IMR-90 (cell line): ENCODE results near the gene DYNC2H1. TPM values are rescaled to one million over a fixed set of nuclear protein-coding genes. Genes with fewer than 3 reads are reported as not detected.
A peak's percentile ranks its signal among the peaks of the same experiment; 100 is the strongest.

Experiments used
- ATAC-seq: fragments of 200-7000 bp; cut with Tn5 transposase; 2 replicates; pipeline ENCODE4 v1.9.1; 2020; ENCODE audit warnings: low read depth, mild to moderate bottlenecking, moderate library complexity
- BruUV-seq: library from RNA; stranded (reverse); fragments of 400-500 nt; replicated peaks from 2 replicates; lab custom pipeline; 2021; lab: Mats Ljungman, UMichigan
- CTCF ChIA-PET: fragments of 300-600 bp; formaldehyde crosslinking; extraction: SDS; loops from one replicate; lab custom pipeline; 2021; ENCODE audit warnings: antibody characterized with exemption; lab: Yijun Ruan, JAX
- POLR2A ChIA-PET: fragments of 300-600 bp; sonication (Branson Sonifier 250); formaldehyde crosslinking; loops from one replicate; lab custom pipeline; 2022; ENCODE audit warnings: antibody characterized with exemption; ENCODE audit not compliant: unreplicated experiment; lab: Charles Lee
- DNase-seq: peaks from one replicate; pipeline ENCODE4 v3.0.0; 2013
- H2AFZ ChIP-seq: replicated peaks from 2 replicates; pipeline ENCODE3; 2013; ENCODE audit warnings: low read length, mild to moderate bottlenecking; ENCODE audit not compliant: poor library complexity
- H2AK5ac ChIP-seq: 2 replicates; pipeline ENCODE4 v1.6.1; 2013; ENCODE audit warnings: low read depth, low read length, inconsistent platforms
- H2AK9ac ChIP-seq: replicated peaks from 2 replicates; pipeline ENCODE3; 2013; ENCODE audit warnings: mild to moderate bottlenecking, low read depth, low read length, moderate library complexity; ENCODE audit not compliant: poor library complexity
- H2BK120ac ChIP-seq: 2 replicates; pipeline ENCODE4 v1.6.1; 2013; ENCODE audit warnings: low read depth, low read length, inconsistent platforms
- H2BK15ac ChIP-seq: 3 replicates; pipeline ENCODE4 v1.6.1; 2013; ENCODE audit warnings: low read depth, low read length, inconsistent platforms
- H2BK20ac ChIP-seq: 2 replicates; pipeline ENCODE4 v1.6.1; 2013; ENCODE audit warnings: low read depth, mild to moderate bottlenecking, inconsistent platforms, low read length, moderate library complexity
- H2BK5ac ChIP-seq: 2 replicates; pipeline ENCODE4 v1.6.1; 2013; ENCODE audit warnings: mild to moderate bottlenecking, low read depth, low read length, inconsistent platforms; ENCODE audit not compliant: poor library complexity, severe bottlenecking
- H3K14ac ChIP-seq: replicated peaks from 2 replicates; pipeline ENCODE4 v1.6.1; 2013; ENCODE audit warnings: low read depth, low read length, inconsistent platforms
- H3K18ac ChIP-seq: 2 replicates; pipeline ENCODE4 v1.6.1; 2013; ENCODE audit warnings: low read depth, low read length, control low read depth
- H3K23ac ChIP-seq: 2 replicates; pipeline ENCODE4 v1.6.1; 2013; ENCODE audit warnings: low read depth, low read length, inconsistent platforms
- H3K27ac ChIP-seq: 2 replicates; pipeline ENCODE4 v1.5.1; 2013; ENCODE audit warnings: mild to moderate bottlenecking, control low read depth, low read length; ENCODE audit not compliant: insufficient read depth
- H3K27me3 ChIP-seq: 2 replicates; pipeline ENCODE4 v1.6.1; 2013; ENCODE audit warnings: low read length; ENCODE audit not compliant: control insufficient read depth, insufficient read depth
- H3K36me3 ChIP-seq: 2 replicates; pipeline ENCODE4 v1.6.1; 2013; ENCODE audit warnings: low read length, mixed read lengths; ENCODE audit not compliant: control insufficient read depth, insufficient read depth
- H3K4ac ChIP-seq: 2 replicates; pipeline ENCODE4 v1.6.1; 2013; ENCODE audit warnings: low read depth, low read length, inconsistent platforms
- H3K4me1 ChIP-seq: 2 replicates; pipeline ENCODE4 v1.6.1; 2013; ENCODE audit warnings: low read length, mixed read lengths; ENCODE audit not compliant: control insufficient read depth, insufficient read depth
- H3K4me2 ChIP-seq: 2 replicates; pipeline ENCODE4 v1.6.1; 2013; ENCODE audit warnings: low read depth, mild to moderate bottlenecking, control low read depth, low read length, moderate library complexity
- H3K4me3 ChIP-seq: 2 replicates; pipeline ENCODE4 v1.5.1; 2013; ENCODE audit warnings: low read depth, mild to moderate bottlenecking, control low read depth, low read length, moderate library complexity; ENCODE audit not compliant: insufficient read depth
- H3K56ac ChIP-seq: 2 replicates; pipeline ENCODE4 v1.6.1; 2013; ENCODE audit warnings: low read length, inconsistent platforms; ENCODE audit not compliant: insufficient read depth; ENCODE audit errors: extremely low read depth
- H3K79me1 ChIP-seq, 2 experiments: 2 replicates each; pipeline ENCODE4 v1.6.1; 2013; ENCODE audit warnings: low read length in 2 of 2, inconsistent platforms in 1 of 2, low read depth in 1 of 2
- H3K9ac ChIP-seq: 2 replicates; pipeline ENCODE4 v1.6.1; 2013; ENCODE audit warnings: low read depth, low read length, control low read depth
- H3K9me1 ChIP-seq: 2 replicates; pipeline ENCODE4 v1.6.1; 2013; ENCODE audit warnings: low read length, inconsistent platforms; ENCODE audit not compliant: insufficient read depth
- H3K9me3 ChIP-seq: 2 replicates; pipeline ENCODE4 v1.6.1; 2013; ENCODE audit warnings: low read length; ENCODE audit not compliant: control insufficient read depth, insufficient read depth
- H4K20me1 ChIP-seq: 2 replicates; pipeline ENCODE4 v1.6.1; 2013; ENCODE audit warnings: low read length, inconsistent platforms; ENCODE audit not compliant: insufficient read depth
- H4K5ac ChIP-seq: 2 replicates; pipeline ENCODE4 v1.6.1; 2013; ENCODE audit warnings: mild to moderate bottlenecking, low read depth, low read length, control low read depth
- H4K8ac ChIP-seq, 2 experiments: 2 replicates each; pipeline ENCODE4 v1.6.1; 2013; ENCODE audit warnings: low read depth in 2 of 2, low read length in 2 of 2, control low read depth in 1 of 2, inconsistent platforms in 1 of 2
- H4K91ac ChIP-seq: 2 replicates; pipeline ENCODE4 v1.6.1; 2013; ENCODE audit warnings: low read depth, low read length, inconsistent platforms; ENCODE audit not compliant: insufficient read depth
- BHLHE40 ChIP-seq: fragments of 150-350 bp; IDR thresholded peaks from 2 replicates; pipeline ENCODE4 v1.6.1; 2016; ENCODE audit warnings: mild to moderate bottlenecking, low read depth, low read length
- CEBPB ChIP-seq: IDR thresholded peaks from 2 replicates; pipeline ENCODE4 v1.6.1; 2012; ENCODE audit warnings: low read depth, low read length, improper control_type of control experiment
- CHD1 ChIP-seq: IDR thresholded peaks from 2 replicates; pipeline ENCODE4 v1.6.1; 2012; ENCODE audit warnings: low read depth, low read length, improper control_type of control experiment
- CTCF ChIP-seq: conservative IDR thresholded peaks from 2 replicates; pipeline ENCODE4 v1.5.1; 2012; ENCODE audit warnings: mild to moderate bottlenecking, low read depth, low read length, improper control_type of control experiment
- ELK1 ChIP-seq: fragments of 150-350 bp; IDR thresholded peaks from 2 replicates; pipeline ENCODE4 v1.6.1; 2016; ENCODE audit warnings: low read depth, mild to moderate bottlenecking, low read length, moderate library complexity, borderline replicate concordance
- FOS ChIP-seq: fragments of 150-350 bp; IDR thresholded peaks from 2 replicates; pipeline ENCODE4 v1.6.1; 2016; ENCODE audit warnings: low read depth, low read length
- MAFK ChIP-seq: IDR thresholded peaks from 2 replicates; pipeline ENCODE4 v1.6.1; 2012; ENCODE audit warnings: low read depth, low read length, improper control_type of control experiment
- MAZ ChIP-seq: IDR thresholded peaks from 2 replicates; pipeline ENCODE4 v1.6.1; 2012; ENCODE audit warnings: low read depth, mild to moderate bottlenecking, low read length, improper control_type of control experiment, moderate library complexity, borderline replicate concordance
- NFE2L2 ChIP-seq: fragments of 150-350 bp; IDR thresholded peaks from 2 replicates; pipeline ENCODE4 v1.6.1; 2016; ENCODE audit warnings: low read depth, mild to moderate bottlenecking, low read length
- POLR2A ChIP-seq: IDR thresholded peaks from 2 replicates; pipeline ENCODE4 v1.6.1; 2012; ENCODE audit warnings: mild to moderate bottlenecking, low read depth, low read length
- RAD21 ChIP-seq: IDR thresholded peaks from 2 replicates; pipeline ENCODE4 v1.6.1; 2012; ENCODE audit warnings: low read length, improper control_type of control experiment
- RCOR1 ChIP-seq: IDR thresholded peaks from 2 replicates; pipeline ENCODE4 v1.6.1; 2012; ENCODE audit warnings: mild to moderate bottlenecking, low read length, improper control_type of control experiment; ENCODE audit not compliant: insufficient replicate concordance
- RFX5 ChIP-seq: IDR thresholded peaks from 2 replicates; pipeline ENCODE4 v1.8.0; 2012; ENCODE audit warnings: low read depth, mild to moderate bottlenecking, low read length, moderate library complexity
- SMC3 ChIP-seq: fragments of 150-350 bp; IDR thresholded peaks from 2 replicates; pipeline ENCODE4 v1.6.1; 2016; ENCODE audit warnings: low read depth, mild to moderate bottlenecking, antibody characterized with exemption, low read length, moderate library complexity
- WGBS, 2 experiments: methylation state at CpG; one replicate each; pipeline versions ENCODE4 v1.1.5 to v1.1.7; 2013; ENCODE audit warnings: missing lambda C conversion rate in 2 of 2; ENCODE audit not compliant: insufficient read length in 1 of 2; ENCODE audit errors: extremely low coverage in 2 of 2; 5-methylcytosine and 5-hydroxymethylcytosine counted together
- dilution Hi-C: fragments of 300-500 bp; cut with HindIII; formaldehyde crosslinking; loops from one replicate; pipeline ENCODE4 v1.14.3; 2018; ENCODE audit warnings: low sequenced_read_pairs; ENCODE audit not compliant: unreplicated experiment
- in situ Hi-C: fragments of 300-500 bp; cut with MboI; formaldehyde crosslinking; loops from 3 replicates; pipeline ENCODE4 v1.14.3; 2019; ENCODE audit warnings: low sequenced_read_pairs, inconsistent platforms, mixed read lengths
- intact Hi-C: fragments of 100-400 bp; cut with micrococcal nuclease; formaldehyde crosslinking; loops from 2 replicates; pipeline ENCODE4 v1.10.0; 2022
- polyA plus RNA-seq, 3 experiments: library from polyadenylated mRNA; depleted of rRNA; stranded (reverse); fragments of >200 nt; gene quantifications; 2 replicates each; pipeline ENCODE4 v1.2.3, GENCODE V29; 2012; ENCODE audit warnings: low replicate concordance in 1 of 3
- total RNA-seq: library from RNA; depleted of rRNA; stranded (reverse); fragments of >200 nt; gene quantifications from 2 replicates; pipeline ENCODE4 v1.2.3, GENCODE V29; 2012

Gene DYNC2H1
- total and polyA plus RNA-seq, 2 of the 4 experiments (the other 2 are of a cell fraction): 5.7 to 21.0 TPM

- Histone ChIP-seq H3K4ac (peak overlapping the region; percentile 50; the same call in 1 of the 2 replicates), H3K9ac (no peak overlapping the region), H3K4me3 (no peak overlapping the region), H2BK20ac (peak overlapping the region; percentile 67; the same call in 1 of the 2 replicates), H2AFZ (no peak overlapping the region), H3K9me3 (no peaks in the 10 kb centered on the region), H4K20me1 (no peaks in the 10 kb centered on the region), H3K27ac (no peak overlapping the region), H3K79me1 (no peaks in the 10 kb centered on the region), H3K4me2 (no peak overlapping the region), H3K18ac (no peak overlapping the region), H3K56ac (no peak overlapping the region), H2BK120ac (peak overlapping the region; percentile 74; the same call in 1 of the 2 replicates), H4K91ac (no peak overlapping the region), H4K5ac (no peak overlapping the region), H2BK15ac (no peak overlapping the region), H3K9me1 (no peaks in the 10 kb centered on the region), H4K8ac (no peak overlapping the region), H3K23ac (peak overlapping the region; percentile 73; the same call in 1 of the 2 replicates), H2BK5ac (peak overlapping the region; percentile 76), H3K14ac (no peak overlapping the region), H3K27me3 (no peaks in the 10 kb centered on the region), H2AK5ac (no peak overlapping the region), H2AK9ac (no peak overlapping the region), H3K4me1 (peaks cover 2% of the 10 kb centered on the region; the same call in 1 of the 2 replicates), H3K36me3 (no peaks in the 10 kb centered on the region)
- intact Hi-C loops: no loop called here
- ATAC-seq: peak; percentile 62
- BruUV-seq: no TSS peak
- TF ChIP-seq RAD21 (no peak), NFE2L2 (no peak), SMC3 (no peak), FOS (no peak), CHD1 (no peak), MAZ (no peak), CTCF (no peak), POLR2A (no peak), ELK1 (no peak), MAFK (no peak), BHLHE40 (no peak), RCOR1 (no peak), RFX5 (no peak), CEBPB (no peak)
- ChIA-PET CTCF (interaction anchor here (0.7 to 1.1 kb wide), 2 partner anchors 249 to 251 kb away, joined by 3 read pairs; partner anchors contain the start of gene DYNC2H1), POLR2A (no interaction called here)
- in situ Hi-C loops: no loop called here
- DNase-seq: peak; percentile 71
- WGBS, 2 experiments: 90% methylated on average over 2 of the region's 2 CpGs; no CpG with 5 or more reads in 1 of the 2 experiments
- dilution Hi-C loops: no loop called here
Observed at GRCh38 chr11:103358251-103358650, 249.0 kb downstream of the DYNC2H1 start.
